ENCODE results near the gene RHOJ.
A peak's percentile ranks its signal among the peaks of the same experiment; 100 is the strongest.

Gene RHOJ

GRCh38 chr14:63209160-63209559, 4.9 kb downstream of the RHOJ start:
- DNase-seq = no peak

- no peak for DNase-seq
Observed at GRCh38 chr14:63210812-63211211, 6.6 kb downstream of the RHOJ start.

GRCh38 chr14:63212209-63212608, 8.0 kb downstream of the RHOJ start:
- no peak for DNase-seq

DNA sequence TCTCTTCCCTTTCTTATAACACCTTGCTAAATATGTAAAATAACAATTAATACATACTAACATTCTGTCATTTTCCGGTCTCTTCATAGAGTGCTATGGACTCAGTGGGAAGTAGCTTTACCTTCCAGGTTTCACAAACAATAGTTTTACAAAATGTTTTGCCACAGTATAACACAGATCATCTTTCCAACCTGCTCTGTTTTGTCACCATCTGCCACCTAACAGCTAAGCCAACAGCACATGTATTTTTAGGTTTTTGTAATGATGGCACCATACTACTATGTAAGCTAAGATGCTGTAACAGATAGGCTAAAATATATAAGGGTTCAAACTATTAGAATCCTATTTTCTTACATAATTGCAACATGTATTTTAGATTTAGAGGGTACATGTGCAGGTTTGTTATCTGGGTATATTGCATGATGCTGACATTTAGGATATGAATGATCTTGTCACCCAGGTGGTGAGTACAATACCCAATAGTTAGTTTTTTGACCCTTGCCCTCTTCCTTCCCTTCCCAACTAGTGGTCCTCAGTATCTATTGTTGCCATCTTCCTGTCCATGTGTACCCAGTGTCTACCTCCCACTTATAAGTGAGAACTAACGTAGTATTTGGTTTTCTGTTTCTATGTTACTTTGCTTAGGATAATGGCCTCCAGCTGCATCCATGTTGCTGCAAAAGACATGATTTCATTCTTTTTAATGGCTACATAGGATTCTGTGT, 8.7 kb downstream of the RHOJ start:
- DNase-seq = no peak

DNA sequence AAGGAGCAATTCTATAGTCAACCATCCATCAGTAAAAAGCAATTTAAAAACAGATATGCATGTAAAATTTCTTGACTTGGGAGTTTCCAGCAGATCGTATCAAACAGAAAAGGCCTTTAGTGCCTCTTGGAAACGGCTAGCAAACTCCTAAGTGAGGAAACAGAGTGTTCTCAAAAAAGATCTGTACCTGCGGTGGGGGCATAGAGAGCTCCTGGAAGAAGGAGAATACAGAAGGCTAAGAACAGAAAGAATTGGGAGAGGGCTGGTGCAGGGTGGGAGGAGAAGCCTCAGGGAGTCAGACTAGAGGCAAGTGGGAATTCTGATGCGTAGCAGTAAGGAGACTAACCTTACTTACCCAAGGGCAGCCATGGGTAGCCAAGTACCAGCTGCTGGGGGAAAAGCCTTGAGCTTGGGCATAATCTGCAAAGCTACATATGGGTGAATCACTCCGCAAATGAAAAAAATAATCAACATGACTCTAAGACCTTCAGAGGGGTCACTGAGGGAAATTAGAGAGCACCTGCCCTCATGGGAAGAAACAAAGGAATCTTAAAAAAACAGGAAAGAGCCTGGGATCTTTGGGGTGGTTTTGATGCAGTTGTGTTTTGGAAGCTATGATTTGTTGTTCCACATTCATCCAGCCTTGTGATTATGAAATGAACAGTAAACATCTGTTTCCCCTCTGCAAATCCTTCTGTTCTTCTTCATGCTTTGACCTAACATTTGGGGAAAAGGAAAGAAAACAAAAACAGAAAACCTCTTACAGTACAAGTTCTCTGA, 10.4 kb downstream of the RHOJ start:
- DNase-seq = no peak

DNA sequence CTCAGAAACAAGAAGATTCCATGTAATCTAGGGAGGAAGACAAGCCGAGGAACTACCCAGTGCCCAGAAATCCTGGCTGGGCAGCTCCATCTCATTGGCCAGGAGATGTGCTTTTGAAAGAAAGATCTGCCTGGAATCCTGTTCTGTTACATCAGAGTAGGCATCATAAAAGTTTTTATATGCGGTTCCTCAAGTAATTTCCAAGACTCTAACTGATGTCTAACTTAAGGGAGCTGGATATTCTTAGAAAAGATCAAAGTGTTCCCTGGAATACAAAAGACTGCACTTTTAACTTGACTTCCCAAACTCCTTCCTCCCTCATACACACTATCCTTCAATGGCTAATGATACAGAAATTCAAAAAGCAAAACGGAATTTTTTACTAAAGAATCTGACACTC, 16.3 kb downstream of the RHOJ start:
- no peak for DNase-seq

- DNase-seq = no peak
Observed at GRCh38 chr14:63223596-63223995, 19.4 kb downstream of the RHOJ start.

DNA sequence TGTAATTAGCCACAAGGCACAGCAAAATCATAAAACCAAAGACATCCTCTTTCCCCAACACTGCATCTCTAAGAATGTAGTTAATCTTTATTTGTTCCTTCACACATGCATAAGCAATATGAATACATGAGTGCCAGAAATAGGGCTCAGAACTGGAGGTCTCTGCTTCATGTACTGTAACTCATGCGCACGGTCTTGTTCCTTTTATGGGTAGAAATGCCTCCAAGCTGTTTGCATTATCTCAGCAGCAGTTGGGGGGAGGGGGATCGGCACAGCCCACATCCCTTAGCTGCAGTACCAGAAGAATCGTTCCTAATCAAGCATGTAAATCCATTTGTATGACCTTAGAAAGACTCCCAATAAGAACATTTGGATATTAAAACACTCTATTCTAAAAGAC, 20.0 kb downstream of the RHOJ start:
- no peak for DNase-seq

- DNase-seq = no peak
Observed at GRCh38 chr14:63228217-63228616, 24.0 kb downstream of the RHOJ start.

DNA sequence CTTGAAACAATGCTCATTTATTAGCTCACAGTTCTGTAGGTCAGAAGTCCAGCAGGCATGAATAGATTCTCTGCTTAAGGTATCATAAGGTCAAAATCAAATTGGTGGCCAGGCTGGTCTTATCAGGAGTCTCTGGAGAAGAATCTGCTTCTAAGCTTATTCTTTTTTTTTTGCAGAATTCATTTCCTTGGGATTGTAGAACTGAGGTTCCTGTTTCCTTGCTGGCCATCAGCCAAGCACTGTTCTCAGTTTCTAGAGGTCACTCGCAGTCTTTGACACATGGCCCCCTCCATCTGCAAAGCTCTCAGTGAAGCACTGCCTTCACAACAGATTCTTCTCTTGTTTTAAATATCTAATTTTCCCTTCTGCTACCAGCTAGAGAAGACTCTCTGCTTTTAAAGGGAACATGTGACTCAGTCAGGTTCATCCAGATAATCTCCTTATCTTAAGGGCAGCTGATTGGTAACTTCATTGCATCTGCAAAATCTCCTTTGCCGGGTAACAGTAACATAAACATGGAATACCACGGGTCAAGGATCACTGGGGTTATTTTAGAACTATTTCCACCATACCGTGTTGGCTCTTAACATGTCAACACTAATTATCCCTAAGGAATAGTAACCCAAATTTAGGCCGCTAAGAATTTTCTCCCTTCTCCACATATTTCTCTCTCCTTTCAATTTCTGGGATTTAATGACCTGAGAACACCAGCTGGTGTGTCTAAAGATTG, 25.3 kb downstream of the RHOJ start:
- DNase-seq = no peak

- no peak for DNase-seq
Observed at GRCh38 chr14:63231766-63232165, 27.5 kb downstream of the RHOJ start.

GRCh38 chr14:63237791-63238190, 33.5 kb downstream of the RHOJ start:
- DNase-seq = no peak

DNA sequence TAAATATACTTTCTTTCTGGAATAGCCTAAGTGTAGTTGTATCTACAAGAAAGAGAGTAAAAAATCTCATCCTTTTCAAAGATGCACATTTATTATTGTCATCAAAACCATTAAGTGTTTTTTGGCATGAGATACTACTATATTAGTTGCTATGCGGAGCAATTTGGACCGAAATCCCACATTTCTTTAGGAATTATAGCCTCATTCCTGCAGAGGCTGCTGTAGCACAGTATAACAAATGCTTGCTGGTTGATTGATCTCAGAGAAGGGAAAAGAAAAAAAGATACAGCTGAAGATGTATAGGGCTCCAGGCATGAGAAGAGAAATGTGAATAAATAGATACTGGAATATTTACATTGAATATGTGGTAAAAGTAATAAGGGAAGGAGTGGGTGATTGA, 36.0 kb downstream of the RHOJ start:
- DNase-seq = no peak

DNA sequence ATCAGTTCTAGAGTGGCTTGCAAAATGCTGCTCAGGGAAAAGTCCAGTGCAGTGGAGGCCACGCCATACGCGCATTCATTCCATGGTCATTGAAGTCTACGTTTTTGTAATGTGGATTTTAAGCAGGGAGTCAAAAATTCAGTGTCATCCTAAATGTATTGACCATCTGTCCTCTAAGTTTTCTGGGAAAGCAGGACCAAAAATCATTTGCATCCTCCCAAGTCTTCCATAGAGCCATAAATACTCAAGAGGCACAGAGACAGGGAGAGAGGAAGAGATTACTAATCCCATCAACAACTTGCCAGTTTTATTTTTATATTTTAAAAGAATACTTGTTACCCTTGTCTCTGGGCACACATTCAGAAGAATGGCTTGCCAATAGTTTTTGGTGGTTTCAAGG, 36.9 kb downstream of the RHOJ start:
- no peak for DNase-seq

DNA sequence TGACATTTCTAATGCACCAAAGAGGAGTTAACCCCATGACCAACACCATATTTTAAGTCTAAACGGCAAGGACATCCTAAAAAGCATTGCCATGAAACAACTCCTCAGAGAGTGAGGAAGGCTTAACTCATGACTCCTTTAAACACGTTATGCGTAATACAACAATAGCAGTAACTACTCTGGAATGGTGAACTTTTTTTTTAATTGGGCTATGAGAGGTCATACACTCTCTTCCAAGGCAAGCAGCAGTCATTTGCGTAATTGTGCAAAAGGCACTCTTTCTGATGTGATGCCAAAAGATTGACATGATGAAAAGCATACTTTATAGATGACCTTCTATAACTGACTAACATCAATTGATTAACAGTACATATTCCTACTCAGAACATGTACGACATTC, 39.4 kb downstream of the RHOJ start:
- DNase-seq = no peak

GRCh38 chr14:63245893-63246292, 41.6 kb downstream of the RHOJ start:
- DNase-seq = peak; percentile 37

GRCh38 chr14:63248211-63248610, 44.0 kb downstream of the RHOJ start:
- no peak for DNase-seq

DNA sequence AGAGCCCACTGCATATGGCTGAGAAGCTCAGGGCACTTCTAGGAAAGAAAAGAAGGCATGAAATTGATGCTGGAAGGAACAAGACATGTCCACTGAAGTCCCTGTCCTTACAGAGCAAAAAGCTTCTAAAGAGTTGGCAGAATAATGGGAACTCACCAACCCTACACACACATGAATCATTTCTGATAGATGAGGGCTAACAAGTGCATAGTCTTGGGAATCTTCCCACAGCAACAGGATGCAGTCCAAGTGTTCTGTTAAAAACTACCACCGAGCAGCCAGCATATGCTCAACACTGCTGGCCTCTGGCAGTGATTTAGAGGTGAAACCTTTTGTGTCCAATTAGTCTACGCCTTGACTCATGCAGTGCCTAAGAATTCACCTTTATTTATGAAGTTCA, 44.8 kb downstream of the RHOJ start:
- no peak for DNase-seq

GRCh38 chr14:63257299-63257698, 53.1 kb downstream of the RHOJ start:
- no peak for DNase-seq

- DNase-seq = no peak
Observed at GRCh38 chr14:63262446-63262845, 58.2 kb downstream of the RHOJ start.

- DNase-seq = no peak
Observed at GRCh38 chr14:63266106-63266505, 61.9 kb downstream of the RHOJ start.

DNA sequence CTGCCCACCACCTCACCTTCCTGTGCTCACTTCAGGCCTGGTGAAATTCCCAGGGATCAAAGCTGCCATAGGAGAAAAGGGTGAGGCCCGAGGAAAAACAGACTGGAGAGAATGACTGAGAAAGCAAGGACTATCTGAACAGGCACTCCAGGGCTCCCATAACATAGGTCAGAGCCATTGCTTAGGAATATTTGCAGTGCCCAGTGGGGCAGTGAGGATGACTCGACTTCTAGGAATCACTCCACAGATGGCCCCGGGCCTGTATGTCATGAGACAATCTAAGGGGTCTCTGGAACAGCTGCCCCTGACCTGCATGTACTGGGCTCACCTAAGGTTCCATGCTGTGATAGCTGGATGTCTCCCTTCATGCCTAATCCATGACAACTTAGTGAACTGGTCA, 62.9 kb downstream of the RHOJ start:
- DNase-seq = no peak

- no peak for DNase-seq
Observed at GRCh38 chr14:63268771-63269170, 64.5 kb downstream of the RHOJ start.
